HG03469 (cell line): ENCODE results near the gene COQ5.

Experiments
- ATAC-seq: cut with Tn5 transposase; IDR thresholded peaks from one replicate; pipeline ENCODE4 v1.9.1; 2021; ENCODE audit warnings: mild to moderate bottlenecking, moderate library complexity, moderate number of reproducible peaks; ENCODE audit not compliant: unreplicated experiment

Gene COQ5

DNA sequence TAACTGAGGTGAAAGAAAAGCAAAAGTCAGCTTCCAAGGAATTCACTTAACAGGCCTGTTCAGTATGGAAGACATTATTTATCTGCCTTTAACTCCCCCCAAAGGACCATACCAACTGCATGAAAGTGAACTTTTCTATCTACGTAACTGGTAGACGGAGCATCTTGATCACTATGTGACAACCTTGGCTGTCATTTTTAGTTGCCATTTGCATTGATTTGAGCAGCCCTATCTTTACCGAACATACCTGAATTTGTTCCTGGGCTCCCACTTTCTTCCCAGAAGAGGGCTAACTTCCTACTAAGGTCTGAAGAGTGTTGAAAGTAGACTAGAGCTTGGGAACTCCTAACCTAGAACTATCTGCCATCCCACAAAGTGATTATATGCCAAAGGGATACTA, 68.8 kb downstream of the COQ5 start:
- ATAC-seq = no peak

DNA sequence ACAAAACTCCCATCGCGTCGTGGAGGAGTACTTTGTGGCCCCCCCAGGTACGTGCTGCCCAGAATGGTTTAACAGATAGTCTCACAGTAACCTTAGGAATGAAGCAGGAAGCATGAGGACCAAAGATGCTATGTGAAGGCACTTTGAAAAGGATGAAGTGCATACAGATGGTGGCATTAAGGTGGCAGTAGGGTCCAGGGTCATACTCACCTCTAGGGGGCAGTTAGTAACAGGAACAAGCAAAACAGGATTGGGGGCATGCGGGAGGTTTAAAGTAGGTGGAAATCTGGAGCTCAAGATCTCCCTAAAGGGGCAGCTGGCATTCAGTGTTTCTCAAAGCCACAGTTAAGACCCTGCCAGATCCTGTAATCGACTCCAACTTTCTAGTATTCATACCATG, 71.8 kb downstream of the COQ5 start:
- no peak for ATAC-seq

DNA sequence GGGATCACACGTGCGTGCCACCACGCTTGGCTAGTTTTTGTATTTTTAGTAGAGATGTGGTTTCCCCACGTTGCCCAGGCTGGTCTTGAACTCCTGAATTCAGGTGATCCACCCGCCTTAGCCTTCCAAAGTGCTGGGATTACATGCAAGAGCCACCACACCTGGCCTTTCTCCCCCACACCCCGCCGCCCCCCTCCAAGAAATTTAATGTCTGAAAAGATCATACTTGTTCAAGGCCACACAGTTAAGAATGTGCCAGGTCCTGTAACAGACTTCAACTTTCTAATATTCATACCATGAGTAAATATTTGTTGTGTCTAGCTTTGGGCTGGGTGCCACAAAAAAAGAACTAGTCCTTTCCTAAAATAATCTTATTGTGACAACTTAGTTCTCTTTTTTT, 73.7 kb downstream of the COQ5 start:
- ATAC-seq = no peak

DNA sequence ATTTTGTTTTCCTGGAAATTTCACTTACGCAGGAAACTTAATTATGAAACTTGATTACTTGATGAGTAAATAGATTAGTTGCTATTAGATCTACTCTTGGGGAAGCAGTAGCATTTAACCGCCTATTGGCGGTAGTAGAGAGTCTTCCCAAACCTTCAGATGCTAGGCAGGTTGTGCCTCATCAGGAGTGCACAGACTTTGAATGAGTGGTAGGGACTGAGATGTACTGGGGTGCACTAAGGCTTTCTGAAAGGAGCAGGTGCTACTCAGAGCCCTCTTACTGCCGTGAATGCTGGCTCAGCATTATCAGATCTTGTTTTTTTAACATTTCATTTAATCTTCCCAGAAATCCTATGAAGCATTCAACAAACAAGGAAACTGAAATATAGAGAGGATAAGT, 75.0 kb downstream of the COQ5 start:
- no peak for ATAC-seq
